GM12878 (cell line): ENCODE data around the gene GPC5. TPM values are rescaled to one million over a fixed set of nuclear protein-coding genes. Genes with fewer than 3 reads are reported as not detected.
"Not testable (repeated sequence)": the region's sequence is repeated elsewhere in the genome, so short reads cannot be mapped to it uniquely, and the experiment has no call there.

Experiments
- ATAC-seq: fragments of 200-7000 bp; cut with Tn5 transposase; 3 replicates; pipeline ENCODE4 v1.9.1; 2020; ENCODE audit warnings: mild to moderate bottlenecking, moderate library complexity
- BruUV-seq: library from RNA; stranded (reverse); fragments of 400-500 nt; replicated peaks from 2 replicates; lab custom pipeline; 2021; lab: Mats Ljungman, UMichigan
- CTCF ChIA-PET: fragments of 300-600 bp; sonication (Branson Sonifier 250); formaldehyde crosslinking; extraction: SDS; loops from one replicate; lab custom pipeline; 2021; ENCODE audit warnings: inconsistent platforms; lab: Yijun Ruan, JAX
- POLR2A ChIA-PET: fragments of 350-600 bp; formaldehyde crosslinking; extraction: SDS; loops from one replicate; lab custom pipeline; 2021; ENCODE audit warnings: inconsistent platforms; lab: Charles Lee
- RAD21 ChIA-PET: fragments of 300-600 bp; sonication (Branson Sonifier 250); formaldehyde crosslinking; loops from one replicate; lab custom pipeline; 2023; ENCODE audit warnings: antibody characterized with exemption; ENCODE audit not compliant: unreplicated experiment; lab: Charles Lee
- SMC1A ChIA-PET: fragments of 300-600 bp; sonication (Branson Sonifier 250); formaldehyde crosslinking; loops from one replicate; lab custom pipeline; 2023; ENCODE audit not compliant: unreplicated experiment, uncharacterized antibody; lab: Charles Lee
- DNase-seq: peaks from one replicate; pipeline ENCODE4 v3.0.0-alpha.2; 2011; ENCODE audit warnings: low read depth, low spot score
- FAIRE-seq: peaks from 3 replicates; lab custom pipeline; 2011; peaks lifted over from hg19 to GRCh38; lab: Jason Lieb, UNC
- H2AFZ ChIP-seq: 2 replicates; pipeline ENCODE4 v1.6.0; 2011; ENCODE audit warnings: low read depth, low read length, control low read depth; ENCODE audit not compliant: control insufficient read depth
- H3K27ac ChIP-seq: 2 replicates; pipeline ENCODE4 v1.5.1; 2011; ENCODE audit warnings: control low read depth; ENCODE audit not compliant: control insufficient read depth, insufficient read depth
- H3K27me3 ChIP-seq, 2 experiments: replicated peaks in 1 of 2; 2 replicates each; pipeline versions ENCODE4 v1.6.0 to v1.6.1; 2011; ENCODE audit warnings: low read length in 1 of 2; ENCODE audit not compliant: control insufficient read depth in 2 of 2, insufficient read depth in 2 of 2
- H3K36me3 ChIP-seq, 2 experiments: 2 replicates each; pipeline ENCODE4 v1.5.1; 2011; ENCODE audit warnings: low read length in 1 of 2; ENCODE audit not compliant: control insufficient read depth in 2 of 2, insufficient read depth in 2 of 2
- H3K4me1 ChIP-seq: 2 replicates; pipeline ENCODE4 v1.6.1; 2011; ENCODE audit warnings: mild to moderate bottlenecking, low read length, moderate library complexity, mixed read lengths; ENCODE audit not compliant: control insufficient read depth, insufficient read depth
- H3K4me2 ChIP-seq: 2 replicates; pipeline ENCODE4 v1.6.0; 2011; ENCODE audit warnings: control low read depth; ENCODE audit not compliant: control insufficient read depth, insufficient read depth
- H3K4me3 ChIP-seq: fragments of 200-600 bp; sonication (generic); 2 replicates; pipeline ENCODE4 v1.5.1; 2016
- H3K79me2 ChIP-seq: 2 replicates; pipeline ENCODE4 v1.6.0; 2011; ENCODE audit warnings: low read length; ENCODE audit not compliant: control insufficient read depth, insufficient read depth
- H3K9ac ChIP-seq: 2 replicates; pipeline ENCODE4 v1.8.0; 2011; ENCODE audit warnings: low read length, control low read depth, mixed read lengths; ENCODE audit not compliant: control insufficient read depth, insufficient read depth
- H3K9me3 ChIP-seq: replicated peaks from 3 replicates; pipeline ENCODE4 v1.5.1; 2011; ENCODE audit warnings: mild to moderate bottlenecking, low read length; ENCODE audit not compliant: control insufficient read depth, insufficient read depth
- H4K20me1 ChIP-seq: 2 replicates; pipeline ENCODE4 v1.6.0; 2011; ENCODE audit not compliant: control insufficient read depth, insufficient read depth
- WGBS: methylation state at CpG from one replicate; pipeline ENCODE4 v1.1.6; 2016; ENCODE audit warnings: low lambda C conversion rate; ENCODE audit not compliant: insufficient replicate concordance, insufficient coverage; ENCODE audit errors: missing lambda C conversion rate; 5-methylcytosine and 5-hydroxymethylcytosine counted together
- in situ Hi-C: fragments of 300-500 bp; cut with MboI; formaldehyde crosslinking; loops from 9 replicates; pipeline ENCODE4 v1.14.3; 2018; ENCODE audit warnings: mixed read lengths
- intact Hi-C: fragments of 100-400 bp; cut with micrococcal nuclease; formaldehyde crosslinking; loops from one replicate; pipeline ENCODE4 v1.14.2; 2022; ENCODE audit not compliant: unreplicated experiment
- polyA plus RNA-seq, 11 experiments: library from polyadenylated mRNA; depleted of rRNA in 4 of 11; unstranded in 6 of 11; stranded (reverse) in 5 of 11; fragments of >200 nt; fragmentation: Nextera tagmentation in 4 of 11; fragmentation: Illumina TruSeq in 1 of 11; extraction: Ambion mirVana in 4 of 11; extraction: Trizol in 1 of 11; gene quantifications; 1 replicate in 1 of 11; 2 replicates in 10 of 11; pipeline versions ENCODE4 v1.2.1 to v1.2.3, GENCODE V29; 2011 to 2016; ENCODE audit warnings: inconsistent platforms in 2 of 11, missing spikeins in 2 of 11, low read depth in 1 of 11
- total RNA-seq, 4 experiments: library from RNA; depleted of rRNA in 3 of 4; stranded (reverse); fragments of >200 nt in 3 of 4; fragmentation: Illumina TruSeq in 1 of 4; extraction: Trizol in 1 of 4; gene quantifications; 2 replicates each; pipeline versions ENCODE4 v1.2.1 to v1.2.3, GENCODE V29; 2013 to 2021

The GPC5 gene
- total and polyA plus RNA-seq, 10 of the 15 experiments (the other 5 are each of a cell fraction or from before 2014, with no cell fraction given), result 0.05 to 0.87 (median 0.44) TPM; not detected in 1

DNA sequence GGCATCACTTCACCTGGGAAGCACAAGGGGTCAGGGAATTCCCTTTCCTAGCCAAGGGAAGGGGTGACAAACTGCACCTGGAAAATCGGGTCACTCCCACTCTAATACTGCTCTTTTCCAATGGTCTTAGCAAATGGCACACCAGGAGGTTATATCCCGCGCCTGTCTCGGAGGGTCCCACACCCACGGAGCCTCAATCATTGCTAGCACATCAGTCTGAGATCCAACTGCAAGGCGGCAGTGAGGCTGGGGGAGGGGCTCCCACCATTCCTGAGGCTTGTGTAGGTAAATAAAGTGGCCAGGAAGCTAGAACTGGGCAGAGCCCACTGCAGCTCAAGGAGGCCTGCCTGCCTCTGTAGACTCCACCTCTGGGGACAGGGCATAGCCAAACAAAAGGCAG lies 1118.5 kb downstream of the GPC5 start:
- CTCF ChIA-PET, H3K79me2 ChIP-seq, ATAC-seq, BruUV-seq, H3K4me3 ChIP-seq, H2AFZ ChIP-seq, H3K9me3 ChIP-seq, H3K27ac ChIP-seq, H3K36me3 ChIP-seq, FAIRE-seq, DNase-seq, H4K20me1 ChIP-seq, H3K4me1 ChIP-seq, SMC1A ChIA-PET, H3K9ac ChIP-seq, intact Hi-C loops, RAD21 ChIA-PET, in situ Hi-C loops, H3K27me3 ChIP-seq, POLR2A ChIA-PET, H3K4me2 ChIP-seq: not testable (repeated sequence)
- 48% methylated on average over 6 of the region's 6 CpGs for WGBS

DNA sequence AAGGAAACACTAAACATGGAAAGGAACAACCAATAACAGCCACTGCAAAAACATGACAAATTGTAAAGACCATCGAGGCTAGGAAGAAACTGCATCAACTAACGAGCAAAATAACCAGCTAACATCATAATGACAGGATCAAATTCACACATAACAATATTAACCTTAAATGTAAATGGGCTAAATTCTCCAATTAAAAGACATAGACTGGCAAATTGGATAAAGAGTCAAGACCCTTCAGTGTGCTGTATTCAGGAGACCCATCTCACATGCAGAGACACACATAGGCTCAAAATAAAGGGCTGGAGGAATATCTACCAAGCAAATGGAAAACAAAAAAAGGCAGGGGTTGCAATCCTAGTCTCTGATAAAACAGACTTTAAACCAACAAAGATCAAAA lies 1120.2 kb downstream of the GPC5 start:
- H3K9ac ChIP-seq, ATAC-seq, in situ Hi-C loops, H3K27ac ChIP-seq, BruUV-seq, CTCF ChIA-PET, H2AFZ ChIP-seq, DNase-seq, H3K4me2 ChIP-seq, H3K36me3 ChIP-seq, SMC1A ChIA-PET, RAD21 ChIA-PET, POLR2A ChIA-PET, H3K79me2 ChIP-seq, H4K20me1 ChIP-seq, FAIRE-seq, intact Hi-C loops, H3K4me3 ChIP-seq, H3K4me1 ChIP-seq, H3K27me3 ChIP-seq, H3K9me3 ChIP-seq: not testable (repeated sequence)
- WGBS, result 14% methylated on average over 1 of the region's 2 CpGs
